ENCODE results near the gene NUFIP2.

NUFIP2 gene

DNA sequence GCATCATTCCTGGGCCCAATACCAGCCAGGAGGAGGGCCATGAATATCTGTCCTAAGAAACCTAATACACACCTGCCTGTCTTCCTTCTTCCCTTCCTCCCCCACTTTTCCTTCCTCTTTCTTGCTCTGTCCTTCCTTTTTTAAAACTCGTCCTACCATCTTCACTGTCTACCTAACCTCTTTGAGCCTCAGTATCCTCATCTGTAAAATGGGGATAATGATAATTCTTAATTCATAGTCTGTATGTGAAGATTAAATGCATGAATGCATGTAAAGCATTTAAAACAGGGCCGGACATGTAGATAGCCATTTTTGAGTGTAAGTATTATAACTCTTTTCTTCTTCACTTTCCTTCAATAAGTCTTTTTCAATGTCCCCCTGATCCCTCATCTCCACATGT is 46.7 kb downstream of the NUFIP2 start:
- Histone ChIP-seq H3K36me3 (ENCODE audit: control insufficient read depth, low read length) (no peaks in the 10 kb centered on the region), H4K20me1 (ENCODE audit: control insufficient read depth, insufficient read depth, low read depth, low read length) (no peaks in the 10 kb centered on the region), H3K4me1 (ENCODE audit: control insufficient read depth, low read length) (peaks cover 5% of the 10 kb centered on the region), H3K27ac (ENCODE audit: low read depth, low read length) (no peak overlapping the region), H3K79me2 (ENCODE audit: control insufficient read depth, low read length) (no peaks in the 10 kb centered on the region), H3K4me3 (ENCODE audit: low read length) (no peak overlapping the region), H3K9me3 (ENCODE audit: control insufficient read depth, insufficient read depth, low read length) (no peaks in the 10 kb centered on the region), H3F3A (ENCODE audit: control insufficient read depth, insufficient read depth) (no peaks in the 10 kb centered on the region), H3K9me2 (replicated peaks; ENCODE audit: control insufficient read depth, low read length) (no peaks in the 10 kb centered on the region), H3K4me2 (ENCODE audit: low read length) (no peak overlapping the region), H3K27me3 (ENCODE audit: control insufficient read depth, low read length) (no peaks in the 10 kb centered on the region)
- TF ChIP-seq, protein P1, sequence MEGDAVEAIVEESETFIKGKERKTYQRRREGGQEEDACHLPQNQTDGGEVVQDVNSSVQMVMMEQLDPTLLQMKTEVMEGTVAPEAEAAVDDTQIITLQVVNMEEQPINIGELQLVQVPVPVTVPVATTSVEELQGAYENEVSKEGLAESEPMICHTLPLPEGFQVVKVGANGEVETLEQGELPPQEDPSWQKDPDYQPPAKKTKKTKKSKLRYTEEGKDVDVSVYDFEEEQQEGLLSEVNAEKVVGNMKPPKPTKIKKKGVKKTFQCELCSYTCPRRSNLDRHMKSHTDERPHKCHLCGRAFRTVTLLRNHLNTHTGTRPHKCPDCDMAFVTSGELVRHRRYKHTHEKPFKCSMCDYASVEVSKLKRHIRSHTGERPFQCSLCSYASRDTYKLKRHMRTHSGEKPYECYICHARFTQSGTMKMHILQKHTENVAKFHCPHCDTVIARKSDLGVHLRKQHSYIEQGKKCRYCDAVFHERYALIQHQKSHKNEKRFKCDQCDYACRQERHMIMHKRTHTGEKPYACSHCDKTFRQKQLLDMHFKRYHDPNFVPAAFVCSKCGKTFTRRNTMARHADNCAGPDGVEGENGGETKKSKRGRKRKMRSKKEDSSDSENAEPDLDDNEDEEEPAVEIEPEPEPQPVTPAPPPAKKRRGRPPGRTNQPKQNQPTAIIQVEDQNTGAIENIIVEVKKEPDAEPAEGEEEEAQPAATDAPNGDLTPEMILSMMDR (IDR thresholded peaks at IDR 0.05; ENCODE audit: low read depth, low read length, poor library complexity, severe bottlenecking): no peak
- TF ChIP-seq EZH2phosphoT487 (IDR thresholded peaks at IDR 0.05; ENCODE audit: borderline replicate concordance, low read length): no peak

DNA sequence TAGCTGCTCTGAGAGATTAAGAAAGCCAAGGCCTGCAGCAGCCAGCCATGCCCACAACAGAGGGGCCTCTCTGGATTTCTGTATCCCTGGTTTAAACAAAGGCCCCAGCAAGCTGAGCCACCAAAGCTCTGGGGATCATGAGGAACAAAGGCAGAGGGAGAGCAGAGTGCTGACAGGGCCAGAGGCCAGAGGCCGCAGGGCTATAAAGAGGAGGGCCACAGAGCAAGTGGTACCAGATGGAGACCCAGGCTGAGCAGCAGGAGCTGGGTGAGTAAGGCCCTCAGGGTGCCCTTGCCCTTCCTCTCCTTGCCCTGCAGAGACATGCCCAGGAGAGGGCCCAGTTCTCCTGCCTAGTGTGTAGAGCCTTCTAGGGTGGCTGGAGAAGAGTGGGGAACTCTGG is 47.3 kb downstream of the NUFIP2 start, which contains the start of gene CRYBA1:
CRYBA1 (plus strand) TSS at position 232 of the 400 bp plus-strand sequence; CDS start at position 237, 5 bp downstream.
- no peak within 1 kb of the TSS for H3K4me2 ChIP-seq (ENCODE audit: low read length)
- no peaks in the 10 kb centered on the region for H3K79me2 ChIP-seq (ENCODE audit: control insufficient read depth, low read length)
- no peak for TF ChIP-seq EZH2phosphoT487 (IDR thresholded peaks at IDR 0.05; ENCODE audit: borderline replicate concordance, low read length)
- TF ChIP-seq, protein P1 (IDR thresholded peaks at IDR 0.05; ENCODE audit: low read depth, low read length, poor library complexity, severe bottlenecking): no peak
- no peak within 1 kb of the TSS for H3K27ac ChIP-seq (ENCODE audit: low read depth, low read length)
- no peaks in the 10 kb centered on the region for H3F3A ChIP-seq (ENCODE audit: control insufficient read depth, insufficient read depth)
- H3K36me3 ChIP-seq (ENCODE audit: control insufficient read depth, low read length): no peaks in the 10 kb centered on the region
- H3K9me3 ChIP-seq (ENCODE audit: control insufficient read depth, insufficient read depth, low read length): no peaks in the 10 kb centered on the region
- H3K9me2 ChIP-seq (replicated peaks; ENCODE audit: control insufficient read depth, low read length): no peaks in the 10 kb centered on the region
- H3K4me3 ChIP-seq (ENCODE audit: low read length): no peak within 1 kb of the TSS
- H3K4me1 ChIP-seq (ENCODE audit: control insufficient read depth, low read length): peaks cover 5% of the 10 kb centered on the region
- no peaks in the 10 kb centered on the region for H4K20me1 ChIP-seq (ENCODE audit: control insufficient read depth, insufficient read depth, low read depth, low read length)
- H3K27me3 ChIP-seq (ENCODE audit: control insufficient read depth, low read length): no peaks in the 10 kb centered on the region

DNA sequence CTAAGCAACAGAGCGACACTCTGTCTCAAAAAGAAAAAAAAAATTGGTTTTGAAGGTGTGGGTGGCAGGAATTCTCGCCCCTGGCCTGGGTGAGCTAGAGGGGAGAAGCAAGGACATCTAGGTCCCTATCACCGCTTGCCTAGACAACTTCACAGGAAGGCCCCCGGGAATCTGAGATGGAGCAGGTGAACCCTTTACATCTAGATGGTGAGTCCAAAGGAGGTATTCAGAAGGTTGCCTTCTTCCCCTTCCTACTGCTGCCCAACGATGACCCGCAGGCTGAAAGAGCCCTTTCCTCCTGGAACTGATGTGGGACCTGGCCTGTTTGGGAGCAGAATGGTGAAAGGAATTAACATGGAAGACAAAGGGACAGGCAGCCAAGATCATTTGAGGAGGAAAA is 48.5 kb downstream of the NUFIP2 start:
- Histone ChIP-seq H3K79me2 (ENCODE audit: control insufficient read depth, low read length) (no peaks in the 10 kb centered on the region), H3K9me2 (replicated peaks; ENCODE audit: control insufficient read depth, low read length) (no peaks in the 10 kb centered on the region), H3K36me3 (ENCODE audit: control insufficient read depth, low read length) (no peaks in the 10 kb centered on the region), H3F3A (ENCODE audit: control insufficient read depth, insufficient read depth) (no peaks in the 10 kb centered on the region), H3K4me1 (ENCODE audit: control insufficient read depth, low read length) (peaks cover 5% of the 10 kb centered on the region), H3K4me3 (ENCODE audit: low read length) (no peak overlapping the region), H3K27ac (ENCODE audit: low read depth, low read length) (no peak overlapping the region), H3K9me3 (ENCODE audit: control insufficient read depth, insufficient read depth, low read length) (no peaks in the 10 kb centered on the region), H3K4me2 (ENCODE audit: low read length) (no peak overlapping the region), H3K27me3 (ENCODE audit: control insufficient read depth, low read length) (no peaks in the 10 kb centered on the region), H4K20me1 (ENCODE audit: control insufficient read depth, insufficient read depth, low read depth, low read length) (no peaks in the 10 kb centered on the region)
- TF ChIP-seq, protein P1 (IDR thresholded peaks at IDR 0.05; ENCODE audit: low read depth, low read length, poor library complexity, severe bottlenecking): no peak
- no peak for TF ChIP-seq EZH2phosphoT487 (IDR thresholded peaks at IDR 0.05; ENCODE audit: borderline replicate concordance, low read length)
